GM10248 (cell line): Measurements from ENCODE around the gene SSH3.

Experiments
- CTCF ChIA-PET: fragments of 300-600 bp; sonication (Branson Sonifier 250); formaldehyde crosslinking; extraction: SDS; loops from one replicate; lab custom pipeline; 2021; ENCODE audit warnings: antibody characterized with exemption; lab: Yijun Ruan, JAX
- POLR2A ChIA-PET: fragments of 350-650 bp; sonication (Branson Sonifier 250); formaldehyde crosslinking; extraction: SDS; loops from one replicate; lab custom pipeline; 2020; ENCODE audit warnings: antibody characterized with exemption; lab: Yijun Ruan, JAX
- DNase-seq: peaks from one replicate; pipeline ENCODE4 v3.0.0; 2012; ENCODE audit errors: extremely low spot score
- CTCF ChIP-seq: IDR thresholded peaks from 2 replicates; pipeline ENCODE4 v1.5.1; 2012; ENCODE audit warnings: mild to moderate bottlenecking, low read depth; ENCODE audit errors: extremely low read depth, missing control alignments, control extremely low read depth

Gene SSH3

GRCh38 chr11:67303835-67304411 lies 593 bp downstream of the SSH3 start:
- TF ChIP-seq CTCF = no peak
- ChIA-PET CTCF (interaction anchor here (1.3 kb wide), 1 partner anchor 85 kb away, joined by 4 read pairs; no protein-coding TSS in a partner anchor), POLR2A (no interaction called here)
- no peak for DNase-seq

GRCh38 chr11:67304511-67305113 lies 1.3 kb downstream of the SSH3 start:
- no peak for DNase-seq
- POLR2A ChIA-PET = no interaction called here
- no peak for TF ChIP-seq CTCF
- CTCF ChIA-PET = interaction anchor here (0.8 to 1.3 kb wide), 3 partner anchors 13 to 85 kb away, joined by 3 to 7 read pairs (median 4); no protein-coding TSS in a partner anchor

- DNase-seq = no peak
- ChIA-PET CTCF (interaction anchor here (1.0 to 3.1 kb wide), 3 partner anchors 10 to 45 kb away, joined by 4 to 16 read pairs (median 6); no protein-coding TSS in a partner anchor), POLR2A (interaction anchor here (0.6 to 1.2 kb wide), 2 partner anchors 19 to 835 kb away, joined by 3 read pairs; no protein-coding TSS in a partner anchor)
- no peak for TF ChIP-seq CTCF
Measured at GRCh38 chr11:67306769-67307544, 3.6 kb downstream of the SSH3 start.

GRCh38 chr11:67307545-67308001 lies 4.2 kb downstream of the SSH3 start:
- no peak for DNase-seq
- no peak for TF ChIP-seq CTCF
- POLR2A ChIA-PET = interaction anchor here (1.2 kb wide), 1 partner anchor 19 kb away, joined by 3 read pairs; no protein-coding TSS in a partner anchor
- CTCF ChIA-PET = interaction anchor here (1.0 to 3.1 kb wide), 6 partner anchors 10 to 45 kb away, joined by 3 to 16 read pairs (median 4); no protein-coding TSS in a partner anchor

GRCh38 chr11:67308031-67308866 lies 4.9 kb downstream of the SSH3 start:
- DNase-seq = peak; percentile 12
- ChIA-PET CTCF (interaction anchor here (0.9 to 3.1 kb wide), 6 partner anchors 9 to 46 kb away, joined by 3 to 16 read pairs (median 4); no protein-coding TSS in a partner anchor), POLR2A (interaction anchor here (1.2 kb wide), 1 partner anchor 20 kb away, joined by 3 read pairs; no protein-coding TSS in a partner anchor)
- no peak for TF ChIP-seq CTCF
